Liver (tissue), 3 donors: Measurements from ENCODE around the gene TSC22D3.

Experiments used
- FOXA1 ChIP-seq: IDR thresholded peaks from 2 replicates; pipeline ENCODE4 v1.6.1; 2016; ENCODE audit warnings: antibody characterized with exemption
- GABPA ChIP-seq, 2 donors: IDR thresholded peaks in 1 of 2; conservative IDR thresholded peaks in 1 of 2; 2 replicates each; pipeline ENCODE4 v1.6.1; 2016; ENCODE audit warnings: antibody characterized with exemption in 2 of 2, mild to moderate bottlenecking in 1 of 2, moderate library complexity in 1 of 2
- RAD21 ChIP-seq, 2 donors: IDR thresholded peaks; 2 replicates each; pipeline ENCODE4 v1.6.1; 2016; ENCODE audit warnings: antibody characterized with exemption in 2 of 2, mild to moderate bottlenecking in 2 of 2
- SP1 ChIP-seq: IDR thresholded peaks from 2 replicates; pipeline ENCODE4 v1.6.1; 2018; ENCODE audit warnings: antibody characterized with exemption, mild to moderate bottlenecking
- TAF1 ChIP-seq: conservative IDR thresholded peaks from 2 replicates; pipeline ENCODE4 v1.6.1; 2016; ENCODE audit warnings: antibody characterized with exemption, mild to moderate bottlenecking
- YY1 ChIP-seq: IDR thresholded peaks from 2 replicates; pipeline ENCODE4 v1.6.1; 2016; ENCODE audit warnings: antibody characterized with exemption, mild to moderate bottlenecking
- TF ChIP-seq, protein P1 (sequence below): IDR thresholded peaks from 2 replicates; pipeline ENCODE4 v1.6.1; 2016; ENCODE audit warnings: antibody characterized with exemption
- TF ChIP-seq, protein P2 (sequence below): fragments of 150-350 bp; IDR thresholded peaks from 2 replicates; pipeline ENCODE4 v1.5.1; 2017; ENCODE audit warnings: improper control_type of control experiment, low read depth, low read length; ENCODE audit not compliant: missing input control
- TF ChIP-seq, protein P3 (sequence below): IDR thresholded peaks from 2 replicates; pipeline ENCODE4 v1.6.1; 2016; ENCODE audit warnings: antibody characterized with exemption, mild to moderate bottlenecking
- TF ChIP-seq, protein P4 (sequence below): IDR thresholded peaks from 2 replicates; pipeline ENCODE4 v1.6.1; 2016; ENCODE audit warnings: antibody characterized with exemption
- donor health status: healthy.
- donor health status: healthy.

DNA sequence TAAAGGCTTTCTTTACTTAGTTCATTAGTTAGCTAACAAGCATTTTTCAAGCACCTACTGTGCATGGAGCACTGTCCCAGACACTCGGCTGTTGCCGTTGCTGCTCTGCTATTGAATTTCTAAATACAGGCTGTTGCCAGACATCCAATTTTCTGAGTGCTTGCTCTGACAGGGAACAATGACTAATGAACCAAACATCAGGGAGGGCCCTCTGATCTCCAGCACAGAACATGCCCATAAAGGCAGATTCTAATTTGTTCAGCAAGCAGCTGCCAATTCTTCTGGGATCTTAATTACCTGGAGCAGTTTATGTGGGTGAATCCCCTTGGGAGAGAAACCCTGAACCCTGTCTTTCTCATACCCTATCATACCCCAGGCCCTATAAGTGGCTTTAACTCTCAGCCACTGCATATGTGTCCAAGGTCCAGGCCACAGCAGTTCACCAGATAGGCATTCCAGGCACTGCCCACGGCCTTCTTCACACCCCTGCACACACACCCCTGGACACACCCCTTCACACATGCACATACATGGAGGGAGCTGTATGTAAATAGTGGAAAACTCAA lies 27.9 kb downstream of the TSC22D3 start:
- TF ChIP-seq, protein P1, sequence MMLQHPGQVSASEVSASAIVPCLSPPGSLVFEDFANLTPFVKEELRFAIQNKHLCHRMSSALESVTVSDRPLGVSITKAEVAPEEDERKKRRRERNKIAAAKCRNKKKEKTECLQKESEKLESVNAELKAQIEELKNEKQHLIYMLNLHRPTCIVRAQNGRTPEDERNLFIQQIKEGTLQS = no peak
- TF ChIP-seq, protein P2, sequence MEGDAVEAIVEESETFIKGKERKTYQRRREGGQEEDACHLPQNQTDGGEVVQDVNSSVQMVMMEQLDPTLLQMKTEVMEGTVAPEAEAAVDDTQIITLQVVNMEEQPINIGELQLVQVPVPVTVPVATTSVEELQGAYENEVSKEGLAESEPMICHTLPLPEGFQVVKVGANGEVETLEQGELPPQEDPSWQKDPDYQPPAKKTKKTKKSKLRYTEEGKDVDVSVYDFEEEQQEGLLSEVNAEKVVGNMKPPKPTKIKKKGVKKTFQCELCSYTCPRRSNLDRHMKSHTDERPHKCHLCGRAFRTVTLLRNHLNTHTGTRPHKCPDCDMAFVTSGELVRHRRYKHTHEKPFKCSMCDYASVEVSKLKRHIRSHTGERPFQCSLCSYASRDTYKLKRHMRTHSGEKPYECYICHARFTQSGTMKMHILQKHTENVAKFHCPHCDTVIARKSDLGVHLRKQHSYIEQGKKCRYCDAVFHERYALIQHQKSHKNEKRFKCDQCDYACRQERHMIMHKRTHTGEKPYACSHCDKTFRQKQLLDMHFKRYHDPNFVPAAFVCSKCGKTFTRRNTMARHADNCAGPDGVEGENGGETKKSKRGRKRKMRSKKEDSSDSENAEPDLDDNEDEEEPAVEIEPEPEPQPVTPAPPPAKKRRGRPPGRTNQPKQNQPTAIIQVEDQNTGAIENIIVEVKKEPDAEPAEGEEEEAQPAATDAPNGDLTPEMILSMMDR = no peak
- TF ChIP-seq SP1 (no peak), YY1 (no peak), FOXA1 (no peak), RAD21 (IDR thresholded peaks at IDR 0.05) (no peak), GABPA (IDR thresholded peaks at IDR 0.05 in 1 of 2, conservative IDR thresholded peaks at IDR 0.05 in 1 of 2) (no peak), TAF1 (no peak)
- TF ChIP-seq, protein P3, sequence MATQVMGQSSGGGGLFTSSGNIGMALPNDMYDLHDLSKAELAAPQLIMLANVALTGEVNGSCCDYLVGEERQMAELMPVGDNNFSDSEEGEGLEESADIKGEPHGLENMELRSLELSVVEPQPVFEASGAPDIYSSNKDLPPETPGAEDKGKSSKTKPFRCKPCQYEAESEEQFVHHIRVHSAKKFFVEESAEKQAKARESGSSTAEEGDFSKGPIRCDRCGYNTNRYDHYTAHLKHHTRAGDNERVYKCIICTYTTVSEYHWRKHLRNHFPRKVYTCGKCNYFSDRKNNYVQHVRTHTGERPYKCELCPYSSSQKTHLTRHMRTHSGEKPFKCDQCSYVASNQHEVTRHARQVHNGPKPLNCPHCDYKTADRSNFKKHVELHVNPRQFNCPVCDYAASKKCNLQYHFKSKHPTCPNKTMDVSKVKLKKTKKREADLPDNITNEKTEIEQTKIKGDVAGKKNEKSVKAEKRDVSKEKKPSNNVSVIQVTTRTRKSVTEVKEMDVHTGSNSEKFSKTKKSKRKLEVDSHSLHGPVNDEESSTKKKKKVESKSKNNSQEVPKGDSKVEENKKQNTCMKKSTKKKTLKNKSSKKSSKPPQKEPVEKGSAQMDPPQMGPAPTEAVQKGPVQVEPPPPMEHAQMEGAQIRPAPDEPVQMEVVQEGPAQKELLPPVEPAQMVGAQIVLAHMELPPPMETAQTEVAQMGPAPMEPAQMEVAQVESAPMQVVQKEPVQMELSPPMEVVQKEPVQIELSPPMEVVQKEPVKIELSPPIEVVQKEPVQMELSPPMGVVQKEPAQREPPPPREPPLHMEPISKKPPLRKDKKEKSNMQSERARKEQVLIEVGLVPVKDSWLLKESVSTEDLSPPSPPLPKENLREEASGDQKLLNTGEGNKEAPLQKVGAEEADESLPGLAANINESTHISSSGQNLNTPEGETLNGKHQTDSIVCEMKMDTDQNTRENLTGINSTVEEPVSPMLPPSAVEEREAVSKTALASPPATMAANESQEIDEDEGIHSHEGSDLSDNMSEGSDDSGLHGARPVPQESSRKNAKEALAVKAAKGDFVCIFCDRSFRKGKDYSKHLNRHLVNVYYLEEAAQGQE = no peak
- TF ChIP-seq, protein P4, sequence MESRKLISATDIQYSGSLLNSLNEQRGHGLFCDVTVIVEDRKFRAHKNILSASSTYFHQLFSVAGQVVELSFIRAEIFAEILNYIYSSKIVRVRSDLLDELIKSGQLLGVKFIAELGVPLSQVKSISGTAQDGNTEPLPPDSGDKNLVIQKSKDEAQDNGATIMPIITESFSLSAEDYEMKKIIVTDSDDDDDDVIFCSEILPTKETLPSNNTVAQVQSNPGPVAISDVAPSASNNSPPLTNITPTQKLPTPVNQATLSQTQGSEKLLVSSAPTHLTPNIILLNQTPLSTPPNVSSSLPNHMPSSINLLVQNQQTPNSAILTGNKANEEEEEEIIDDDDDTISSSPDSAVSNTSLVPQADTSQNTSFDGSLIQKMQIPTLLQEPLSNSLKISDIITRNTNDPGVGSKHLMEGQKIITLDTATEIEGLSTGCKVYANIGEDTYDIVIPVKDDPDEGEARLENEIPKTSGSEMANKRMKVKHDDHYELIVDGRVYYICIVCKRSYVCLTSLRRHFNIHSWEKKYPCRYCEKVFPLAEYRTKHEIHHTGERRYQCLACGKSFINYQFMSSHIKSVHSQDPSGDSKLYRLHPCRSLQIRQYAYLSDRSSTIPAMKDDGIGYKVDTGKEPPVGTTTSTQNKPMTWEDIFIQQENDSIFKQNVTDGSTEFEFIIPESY = no peak
